NT2/D1 (cell line): ENCODE measurements around the gene PRRT1.

Experiments
- DNase-seq: peaks from one replicate; pipeline ENCODE4 v3.0.0-alpha.2; 2011; ENCODE audit warnings: low read depth, low spot score
- H3K27me3 ChIP-seq: 2 replicates; pipeline ENCODE4 v1.6.0; 2011; ENCODE audit warnings: mild to moderate bottlenecking; ENCODE audit not compliant: insufficient read length, insufficient read depth
- H3K36me3 ChIP-seq: 2 replicates; pipeline ENCODE4 v1.6.1; 2011; ENCODE audit warnings: mild to moderate bottlenecking, low read length, mixed read lengths; ENCODE audit not compliant: insufficient read depth, insufficient read length
- H3K4me1 ChIP-seq: 2 replicates; pipeline ENCODE4 v1.5.1; 2011; ENCODE audit not compliant: insufficient read depth, insufficient read length
- H3K4me3 ChIP-seq: 2 replicates; pipeline ENCODE4 v1.5.1; 2011; ENCODE audit warnings: low read depth; ENCODE audit not compliant: insufficient read length
- H3K9ac ChIP-seq: 2 replicates; pipeline ENCODE4 v1.6.0; 2011; ENCODE audit warnings: low read depth; ENCODE audit not compliant: insufficient read length
- H3K9me3 ChIP-seq: 2 replicates; pipeline ENCODE4 v1.5.1; 2011; ENCODE audit warnings: mild to moderate bottlenecking, low read length; ENCODE audit not compliant: insufficient read depth
- SUZ12 ChIP-seq: IDR thresholded peaks from 2 replicates; pipeline ENCODE4 v1.6.1; 2011; ENCODE audit not compliant: insufficient read length, insufficient read depth; ENCODE audit errors: extremely low read depth
- YY1 ChIP-seq: IDR thresholded peaks from 2 replicates; pipeline ENCODE4 v1.6.1; 2011; ENCODE audit not compliant: insufficient read length, insufficient read depth
- ZNF274 ChIP-seq: IDR thresholded peaks from 2 replicates; pipeline ENCODE4 v1.6.1; 2011; ENCODE audit warnings: mild to moderate bottlenecking, low read depth, low read length

PRRT1 gene

GRCh38 chr6:32151863-32152768 lies at the start of gene PRRT1:
TSS of gene PRRT1 (minus strand) at chr6:32151939. CDS start at chr6:32151827, 112 bp downstream.
- Histone ChIP-seq H3K4me1 (peaks cover 4% of the 10 kb centered on the region), H3K36me3 (peaks cover 20% of the 10 kb centered on the region), H3K9me3 (no peaks in the 10 kb centered on the region), H3K27me3 (peaks cover 3% of the 10 kb centered on the region), H3K9ac (peak within 1 kb of the TSS; percentile 93), H3K4me3 (peak within 1 kb of the TSS; percentile 84)
- TF ChIP-seq YY1 (no peak), ZNF274 (no peak), SUZ12 (no peak)
- no peak for DNase-seq

- DNase-seq = no peak
- TF ChIP-seq SUZ12 = no peak
- TF ChIP-seq YY1 = no peak
- no peak for TF ChIP-seq ZNF274
- Histone ChIP-seq H3K9me3 (no peaks in the 10 kb centered on the region), H3K4me1 (peaks cover 17% of the 10 kb centered on the region), H3K36me3 (no peaks in the 10 kb centered on the region), H3K9ac (no peak overlapping the region), H3K4me3 (no peak overlapping the region), H3K27me3 (no peaks in the 10 kb centered on the region)
Observed at GRCh38 chr6:32200711-32201475, 49.2 kb upstream of the PRRT1 start.

- H3K36me3 ChIP-seq = no peaks in the 10 kb centered on the region
- DNase-seq = no peak
- H3K4me3 ChIP-seq = no peak overlapping the region
- no peaks in the 10 kb centered on the region for H3K9me3 ChIP-seq
- no peaks in the 10 kb centered on the region for H3K27me3 ChIP-seq
- peaks cover 12% of the 10 kb centered on the region for H3K4me1 ChIP-seq
- TF ChIP-seq SUZ12 = no peak
- no peak for TF ChIP-seq YY1
- TF ChIP-seq ZNF274 = no peak
- no peak overlapping the region for H3K9ac ChIP-seq
Observed at GRCh38 chr6:32198866-32199265, 47.1 kb upstream of the PRRT1 start.

GRCh38 chr6:32198345-32198696 lies 46.6 kb upstream of the PRRT1 start:
- TF ChIP-seq SUZ12 (no peak), ZNF274 (no peak), YY1 (no peak)
- Histone ChIP-seq H3K36me3 (no peaks in the 10 kb centered on the region), H3K4me3 (no peak overlapping the region), H3K4me1 (peaks cover 11% of the 10 kb centered on the region), H3K9ac (no peak overlapping the region), H3K27me3 (no peaks in the 10 kb centered on the region), H3K9me3 (no peaks in the 10 kb centered on the region)
- no peak for DNase-seq

- peaks cover 14% of the 10 kb centered on the region for H3K4me1 ChIP-seq
- H3K4me3 ChIP-seq = peak overlapping the region; percentile 89
- no peaks in the 10 kb centered on the region for H3K27me3 ChIP-seq
- peak overlapping the region; percentile 97 for H3K9ac ChIP-seq
- TF ChIP-seq SUZ12 (no peak), ZNF274 (no peak), YY1 (no peak)
- no peaks in the 10 kb centered on the region for H3K9me3 ChIP-seq
- DNase-seq = no peak
- H3K36me3 ChIP-seq = no peaks in the 10 kb centered on the region
Observed at GRCh38 chr6:32196682-32197616, 45.2 kb upstream of the PRRT1 start.

GRCh38 chr6:32195902-32196681 lies 44.4 kb upstream of the PRRT1 start:
- Histone ChIP-seq H3K4me1 (peaks cover 17% of the 10 kb centered on the region), H3K9me3 (no peaks in the 10 kb centered on the region), H3K9ac (peak overlapping the region; percentile 97), H3K4me3 (peak overlapping the region; percentile 89), H3K27me3 (no peaks in the 10 kb centered on the region), H3K36me3 (no peaks in the 10 kb centered on the region)
- DNase-seq = peak; percentile 74
- no peak for TF ChIP-seq YY1
- TF ChIP-seq ZNF274 = no peak
- no peak for TF ChIP-seq SUZ12
